Measurements from ENCODE around the gene ISG20.

GRCh38 chr15:88630141-88630721 is 8.6 kb upstream of the ISG20 start:
- TF ChIP-seq CTCF (IDR thresholded peaks at IDR 0.05) (no peak), TCF7L2 (IDR thresholded peaks at IDR 0.05; ENCODE audit: low read depth, low read length) (no peak), POLR2AphosphoS5 (IDR thresholded peaks at IDR 0.05; ENCODE audit: low read depth, low read length) (no peak)
